ENCODE data around the gene NF2. TPM values are rescaled to one million over a fixed set of nuclear protein-coding genes. Genes with fewer than 3 reads are reported as not detected.

NF2 gene
- total RNA-seq, 1 experiment from 2014 or later: 113 TPM

GRCh38 chr22:29734838-29735237 lies 131.4 kb downstream of the NF2 start:
- CTCF ChIA-PET: no interaction called here
- Histone ChIP-seq H3K9ac (ENCODE audit: low read length) (no peak overlapping the region), H3K27ac (ENCODE audit: low read length) (no peak overlapping the region), H3K27me3 (ENCODE audit: low read length) (no peaks in the 10 kb centered on the region), H3F3A (ENCODE audit: low read length, unreplicated experiment) (no peaks in the 10 kb centered on the region), H3K36me3 (ENCODE audit: low read depth, low read length) (no peaks in the 10 kb centered on the region), H4K20me1 (ENCODE audit: low read length) (no peaks in the 10 kb centered on the region), H3K4me3 (ENCODE audit: low read length) (no peak overlapping the region), H3K4me1 (ENCODE audit: insufficient read depth, low read length) (no peaks in the 10 kb centered on the region), H3K79me2 (ENCODE audit: low read length) (no peaks in the 10 kb centered on the region), H2AFZ (ENCODE audit: low read length) (no peak overlapping the region), H3K9me2 (replicated peaks; ENCODE audit: low read length) (no peaks in the 10 kb centered on the region), H3K9me3 (ENCODE audit: low read length) (no peaks in the 10 kb centered on the region), H3K4me2 (ENCODE audit: low read length) (no peak overlapping the region)
- POLR2A ChIA-PET (ENCODE audit: unreplicated experiment): no interaction called here
- TF ChIP-seq CTCF (conservative IDR thresholded peaks at IDR 0.05; ENCODE audit: low read depth, low read length) (no peak), EZH2 (IDR thresholded peaks at IDR 0.05; ENCODE audit: low read length, unreplicated experiment) (no peak), EZH2phosphoT487 (IDR thresholded peaks at IDR 0.05; ENCODE audit: borderline replicate concordance, low read length) (no peak)
- DNase-seq (no peak), ATAC-seq (no peak)
- intact Hi-C loops (cut with micrococcal nuclease): no loop called here
- BruUV-seq (replicated peaks): no TSS peak

GRCh38 chr22:29735416-29735815 lies 132.0 kb downstream of the NF2 start:
- no peak overlapping the region for H3K27ac ChIP-seq (ENCODE audit: low read length)
- CTCF ChIA-PET: no interaction called here
- TF ChIP-seq EZH2 (IDR thresholded peaks at IDR 0.05; ENCODE audit: low read length, unreplicated experiment) (no peak), CTCF (conservative IDR thresholded peaks at IDR 0.05; ENCODE audit: low read depth, low read length) (no peak)

GRCh38 chr22:29737251-29738117 lies 134.1 kb downstream of the NF2 start:
- Histone ChIP-seq H2AFZ (ENCODE audit: low read length) (no peak overlapping the region), H3K4me3 (ENCODE audit: low read length) (no peak overlapping the region), H3K79me2 (ENCODE audit: low read length) (no peaks in the 10 kb centered on the region), H3F3A (ENCODE audit: low read length, unreplicated experiment) (no peaks in the 10 kb centered on the region), H3K9ac (ENCODE audit: low read length) (no peak overlapping the region), H3K27ac (ENCODE audit: low read length) (no peak overlapping the region), H3K9me2 (replicated peaks; ENCODE audit: low read length) (no peaks in the 10 kb centered on the region), H3K4me2 (ENCODE audit: low read length) (no peak overlapping the region), H3K36me3 (ENCODE audit: low read depth, low read length) (no peaks in the 10 kb centered on the region), H3K4me1 (ENCODE audit: insufficient read depth, low read length) (no peaks in the 10 kb centered on the region), H3K9me3 (ENCODE audit: low read length) (no peaks in the 10 kb centered on the region), H3K27me3 (ENCODE audit: low read length) (no peaks in the 10 kb centered on the region), H4K20me1 (ENCODE audit: low read length) (no peaks in the 10 kb centered on the region)
- ATAC-seq: no peak
- CTCF ChIA-PET: no interaction called here
- intact Hi-C loops (cut with micrococcal nuclease): no loop called here
- no peak for DNase-seq
- BruUV-seq (replicated peaks): no TSS peak
- TF ChIP-seq EZH2 (IDR thresholded peaks at IDR 0.05; ENCODE audit: low read length, unreplicated experiment) (no peak), CTCF (conservative IDR thresholded peaks at IDR 0.05; ENCODE audit: low read depth, low read length) (no peak), EZH2phosphoT487 (IDR thresholded peaks at IDR 0.05; ENCODE audit: borderline replicate concordance, low read length) (no peak)
- POLR2A ChIA-PET (ENCODE audit: unreplicated experiment): no interaction called here

More at GRCh38 chr22:29735416-29735815, 132.0 kb downstream of the NF2 start:
- no peaks in the 10 kb centered on the region for H3K4me1 ChIP-seq (ENCODE audit: insufficient read depth, low read length)
- no peak overlapping the region for H3K9ac ChIP-seq (ENCODE audit: low read length)
- ATAC-seq: no peak
- H2AFZ ChIP-seq (ENCODE audit: low read length): no peak overlapping the region
- H3K9me3 ChIP-seq (ENCODE audit: low read length): no peaks in the 10 kb centered on the region
- H3K4me2 ChIP-seq (ENCODE audit: low read length): no peak overlapping the region
- no peaks in the 10 kb centered on the region for H3F3A ChIP-seq (ENCODE audit: low read length, unreplicated experiment)
- POLR2A ChIA-PET (ENCODE audit: unreplicated experiment): no interaction called here
- no peaks in the 10 kb centered on the region for H3K36me3 ChIP-seq (ENCODE audit: low read depth, low read length)
- H3K9me2 ChIP-seq (replicated peaks; ENCODE audit: low read length): no peaks in the 10 kb centered on the region
- intact Hi-C loops (cut with micrococcal nuclease): no loop called here
- BruUV-seq (replicated peaks): no TSS peak
- H3K79me2 ChIP-seq (ENCODE audit: low read length): no peaks in the 10 kb centered on the region
- H3K27me3 ChIP-seq (ENCODE audit: low read length): no peaks in the 10 kb centered on the region
- no peak overlapping the region for H3K4me3 ChIP-seq (ENCODE audit: low read length)
- no peaks in the 10 kb centered on the region for H4K20me1 ChIP-seq (ENCODE audit: low read length)
- DNase-seq: no peak
